ENCODE results near the gene BRI3.
A peak's percentile ranks its signal among the peaks of the same experiment; 100 is the strongest.

- TF ChIP-seq POLR2A (IDR thresholded peaks at IDR 0.05), result no peak
- TF ChIP-seq CTCF (IDR thresholded peaks at IDR 0.05), result peak in 4 of 12 donors; percentile 9 to 14 (median 11)
These were observed 10.2 kb downstream of the BRI3 start for GRCh38 chr7:98291717-98292116.

All from heart left ventricle (tissue), 13 donors.